SK-N-SH (cell line): ENCODE measurements around the gene NBR1. TPM values are rescaled to one million over a fixed set of nuclear protein-coding genes. Genes with fewer than 3 reads are reported as not detected.
A peak's percentile ranks its signal among the peaks of the same experiment; 100 is the strongest.

Experiments used
- CTCF ChIA-PET: fragments of 300-600, 350-600 bp; formaldehyde crosslinking; extraction: SDS; loops from one replicate; lab custom pipeline; 2021; lab: Yijun Ruan, JAX
- POLR2A ChIA-PET: fragments of 350-600 bp; sonication (Branson Sonifier 250); formaldehyde crosslinking; extraction: SDS; loops from one replicate; lab custom pipeline; 2020; ENCODE audit warnings: antibody characterized with exemption, inconsistent platforms; lab: Yijun Ruan, JAX
- DNase-seq: peaks from one replicate; pipeline ENCODE4 v3.0.0; 2012
- H2AFZ ChIP-seq: fragments of 200-600 bp; sonication (generic); 2 replicates; pipeline ENCODE4 v1.8.1; 2016; ENCODE audit warnings: antibody characterized with exemption, mild to moderate bottlenecking, low read depth
- H3F3A ChIP-seq: fragments of 200-600 bp; sonication (generic); replicated peaks from 2 replicates; pipeline ENCODE3; 2016; ENCODE audit warnings: antibody characterized with exemption, mild to moderate bottlenecking; ENCODE audit not compliant: insufficient read depth
- H3K27ac ChIP-seq, 2 experiments: fragments of 200-500 bp in 1 of 2; fragments of 200-600 bp in 1 of 2; sonication (Bioruptor generic) in 1 of 2; sonication (generic), shearing (Covaris generic) in 1 of 2; 2 replicates each; pipeline versions ENCODE4 v1.5.1 to v1.6.1; 2014 to 2016; ENCODE audit warnings: low read depth in 2 of 2, inconsistent platforms in 1 of 2, low read length in 1 of 2, mild to moderate bottlenecking in 1 of 2, mixed read lengths in 1 of 2
- H3K27me3 ChIP-seq: fragments of 200-600 bp; sonication (generic), shearing (Covaris generic); 2 replicates; pipeline ENCODE4 v1.6.1; 2016; ENCODE audit warnings: mixed run types; ENCODE audit not compliant: insufficient read depth
- H3K36me3 ChIP-seq, 2 experiments: fragments of 200-500 bp in 1 of 2; fragments of 200-600 bp in 1 of 2; sonication (Bioruptor generic) in 1 of 2; sonication (generic) in 1 of 2; replicated peaks in 1 of 2; 2 replicates each; pipeline versions ENCODE3 to v1.5.1; 2014 to 2016; ENCODE audit warnings: low read length in 1 of 2, mild to moderate bottlenecking in 1 of 2; ENCODE audit not compliant: insufficient read depth in 2 of 2, control insufficient read depth in 1 of 2
- H3K4me1 ChIP-seq, 2 experiments: fragments of 200-500 bp in 1 of 2; fragments of 200-600 bp in 1 of 2; sonication (Bioruptor generic) in 1 of 2; sonication (generic), shearing (Covaris generic) in 1 of 2; 2 replicates each; pipeline versions ENCODE4 v1.5.1 to v1.6.1; 2014 to 2016; ENCODE audit warnings: low read depth in 1 of 2, low read length in 1 of 2, mixed run types in 1 of 2; ENCODE audit not compliant: insufficient read depth in 2 of 2, control insufficient read depth in 1 of 2
- H3K4me2 ChIP-seq: fragments of 200-600 bp; sonication (generic), shearing (Covaris generic); 2 replicates; pipeline ENCODE4 v1.6.1; 2017; ENCODE audit warnings: mixed run types
- H3K4me3 ChIP-seq, 2 experiments: fragments of 200-500 bp in 1 of 2; fragments of 200-600 bp in 1 of 2; sonication (Bioruptor generic) in 1 of 2; sonication (generic), shearing (Covaris generic) in 1 of 2; 2 replicates each; pipeline versions ENCODE4 v1.5.1 to v1.8.1; 2014 to 2016; ENCODE audit warnings: low read depth in 2 of 2, inconsistent platforms in 1 of 2, low read length in 1 of 2, mild to moderate bottlenecking in 1 of 2, mixed read lengths in 1 of 2, moderate library complexity in 1 of 2
- H3K79me2 ChIP-seq: fragments of 200-600 bp; sonication (generic); 2 replicates; pipeline ENCODE4 v1.8.1; 2017; ENCODE audit warnings: mild to moderate bottlenecking; ENCODE audit not compliant: insufficient read depth
- H3K9ac ChIP-seq: fragments of 200-600 bp; sonication (generic); 2 replicates; pipeline ENCODE4 v1.6.1; 2017; ENCODE audit warnings: mixed run types
- H3K9me2 ChIP-seq: fragments of 200-600 bp; sonication (generic); 2 replicates; pipeline ENCODE4 v1.6.1; 2017; ENCODE audit warnings: mixed run types
- H3K9me3 ChIP-seq: fragments of 200-600 bp; sonication (generic); 2 replicates; pipeline ENCODE4 v1.6.1; 2017; ENCODE audit warnings: mixed run types, mild to moderate bottlenecking, moderate library complexity
- H4K20me1 ChIP-seq: fragments of 200-600 bp; sonication (generic); 2 replicates; pipeline ENCODE4 v1.6.1; 2017; ENCODE audit warnings: mild to moderate bottlenecking, mixed run types; ENCODE audit not compliant: insufficient read depth
- CHD2 ChIP-seq: fragments of 150-350 bp; IDR thresholded peaks from 2 replicates; pipeline ENCODE4 v1.6.1; 2018; ENCODE audit warnings: low read length; ENCODE audit not compliant: partially characterized antibody
- ELF1 ChIP-seq: IDR thresholded peaks from 2 replicates; pipeline ENCODE4 v1.4.0; 2012
- FOSL2 ChIP-seq: IDR thresholded peaks from 2 replicates; pipeline ENCODE4 v1.4.0; 2012; ENCODE audit warnings: low read depth, mild to moderate bottlenecking, moderate library complexity, borderline replicate concordance
- FOXM1 ChIP-seq: IDR thresholded peaks from 2 replicates; pipeline ENCODE4 v1.4.0; 2012; ENCODE audit warnings: low read depth, mild to moderate bottlenecking
- GABPA ChIP-seq: IDR thresholded peaks from 2 replicates; pipeline ENCODE4 v1.4.0; 2012; ENCODE audit warnings: low read depth, mild to moderate bottlenecking
- GATA2 ChIP-seq: sonication (generic); formaldehyde crosslinking; IDR thresholded peaks from 2 replicates; pipeline ENCODE4 v1.5.0; 2020; ENCODE audit warnings: mild to moderate bottlenecking, missing genetic modification reagents
- IRF3 ChIP-seq: fragments of 150-350 bp; IDR thresholded peaks from 2 replicates; pipeline ENCODE4 v1.6.1; 2016; ENCODE audit warnings: mild to moderate bottlenecking, low read depth, low read length
- MEF2A ChIP-seq: IDR thresholded peaks from 2 replicates; pipeline ENCODE4 v1.4.0; 2012; ENCODE audit warnings: low read depth, borderline replicate concordance
- MXI1 ChIP-seq: IDR thresholded peaks from 2 replicates; pipeline ENCODE4 v1.6.1; 2012; ENCODE audit warnings: mild to moderate bottlenecking, low read depth, low read length, improper control_type of control experiment
- NFIC ChIP-seq: IDR thresholded peaks from 2 replicates; pipeline ENCODE4 v1.4.0; 2012; ENCODE audit warnings: borderline replicate concordance
- PBX3 ChIP-seq: IDR thresholded peaks from 2 replicates; pipeline ENCODE4; 2012
- REST ChIP-seq: IDR thresholded peaks from 2 replicates; pipeline ENCODE4 v1.6.1; 2012; ENCODE audit warnings: mild to moderate bottlenecking, low read depth, low read length, moderate library complexity
- RFX5 ChIP-seq: IDR thresholded peaks from 2 replicates; pipeline ENCODE4 v1.6.1; 2012; ENCODE audit warnings: mild to moderate bottlenecking, improper control_type of control experiment, low read length
- SIN3A ChIP-seq: IDR thresholded peaks from 2 replicates; pipeline ENCODE4 v1.6.1; 2012; ENCODE audit warnings: low read depth, mild to moderate bottlenecking, low read length, moderate library complexity, borderline replicate concordance
- SMC3 ChIP-seq: IDR thresholded peaks from 2 replicates; pipeline ENCODE4 v1.6.1; 2012; ENCODE audit warnings: low read depth, low read length, improper control_type of control experiment
- USF1 ChIP-seq: IDR thresholded peaks from 2 replicates; pipeline ENCODE4 v1.4.0; 2012; ENCODE audit warnings: low read depth, borderline replicate concordance
- YY1 ChIP-seq: IDR thresholded peaks from 2 replicates; pipeline ENCODE4 v1.4.0; 2012; ENCODE audit warnings: low read depth, mild to moderate bottlenecking
- ZBTB33 ChIP-seq: IDR thresholded peaks from 2 replicates; pipeline ENCODE4 v1.4.0; 2012; ENCODE audit warnings: low read depth, borderline replicate concordance
- WGBS: methylation state at CpG from one replicate; pipeline ENCODE4 v1.1.6; 2017; ENCODE audit warnings: low lambda C conversion rate; 5-methylcytosine and 5-hydroxymethylcytosine counted together
- polyA plus RNA-seq, 3 experiments: library from polyadenylated mRNA; depleted of rRNA; stranded (reverse); fragments of >200 nt; gene quantifications; 2 replicates each; pipeline ENCODE4 v1.2.3, GENCODE V29; 2012

The NBR1 gene
- polyA plus RNA-seq, 1 of the 3 experiments (the other 2 are of a cell fraction) = 41.4 TPM

GRCh38 chr17:43169561-43170139 lies 1.4 kb upstream of the NBR1 start (continued):
- no peak for TF ChIP-seq PBX3

GRCh38 chr17:43170140-43170765 lies 761 bp upstream of the NBR1 start:
- Histone ChIP-seq H3K27me3 (no peaks in the 10 kb centered on the region), H3K36me3 (peaks cover 0 to 4% of the 10 kb centered on the region in 2 experiments), H3F3A (peaks cover 40% of the 10 kb centered on the region), H3K9ac (peak overlapping the region; percentile 89), H3K4me3 (peak overlapping the region; percentile 78 to 89), H4K20me1 (no peaks in the 10 kb centered on the region), H3K4me1 (peaks cover 0 to 4% of the 10 kb centered on the region in 2 experiments; a peak in 2 of 4 replicates), H2AFZ (peak overlapping the region; percentile 83), H3K79me2 (peaks cover 61% of the 10 kb centered on the region), H3K4me2 (peak overlapping the region; percentile 90), H3K9me2 (no peaks in the 10 kb centered on the region), H3K27ac (peak overlapping the region; percentile 96 to 97), H3K9me3 (no peaks in the 10 kb centered on the region)
- CTCF ChIA-PET = interaction anchor here (0.7 to 1.8 kb wide), 6 partner anchors 15 to 314 kb away, joined by 3 to 6 read pairs (median 3); partner anchors contain the start of genes BRCA1 and DHX8
- DNase-seq = peak; percentile 88
- 2% methylated on average over 27 of the region's 27 CpGs for WGBS
- POLR2A ChIA-PET = interaction anchor here (1.0 to 1.6 kb wide), 3 partner anchors 145 to 172 kb away, joined by 4 to 9 read pairs (median 5); partner anchors contain the start of gene RPL27
- TF ChIP-seq NFIC (no peak), REST (no peak), ZBTB33 (no peak), USF1 (no peak), GATA2 (CRISPR knock-in tag) (no peak), SIN3A (peak; percentile 63; the same call in 1 of the 2 replicates), FOSL2 (no peak), SMC3 (no peak), FOXM1 (no peak), ELF1 (peak; percentile 93), RFX5 (peak; percentile 65; the same call in 1 of the 2 replicates), CHD2 (peak; percentile 64), MXI1 (peak; percentile 79; the same call in 1 of the 2 replicates), YY1 (no peak), IRF3 (peak; percentile 39; the same call in 1 of the 2 replicates), GABPA (peak; percentile 82), MEF2A (no peak)
